ENCODE data around the gene FILIP1L.

Gene FILIP1L

GRCh38 chr3:99885851-99886250 lies 228.4 kb downstream of the FILIP1L start:
- no peak for DNase-seq (ENCODE audit: low read depth)

DNA sequence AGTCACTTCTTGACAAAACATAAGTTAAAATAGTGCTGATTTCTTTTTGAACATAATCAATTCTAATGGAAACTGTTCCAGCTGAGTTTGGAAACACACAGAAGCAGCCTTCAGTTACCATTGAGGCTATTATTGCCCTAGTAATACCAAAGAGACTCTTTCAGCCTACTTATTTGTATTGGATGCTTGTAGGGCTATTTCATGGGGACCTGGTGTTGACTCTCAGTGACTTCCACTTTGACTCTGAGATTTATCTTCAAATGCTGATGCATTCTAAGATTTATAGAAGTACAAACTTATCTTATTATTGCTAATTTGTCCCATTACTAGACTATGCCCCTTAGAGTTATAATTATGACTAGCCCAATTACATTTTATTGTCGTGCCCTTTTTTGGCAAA lies 229.2 kb downstream of the FILIP1L start:
- no peak for DNase-seq (ENCODE audit: low read depth)

DNA sequence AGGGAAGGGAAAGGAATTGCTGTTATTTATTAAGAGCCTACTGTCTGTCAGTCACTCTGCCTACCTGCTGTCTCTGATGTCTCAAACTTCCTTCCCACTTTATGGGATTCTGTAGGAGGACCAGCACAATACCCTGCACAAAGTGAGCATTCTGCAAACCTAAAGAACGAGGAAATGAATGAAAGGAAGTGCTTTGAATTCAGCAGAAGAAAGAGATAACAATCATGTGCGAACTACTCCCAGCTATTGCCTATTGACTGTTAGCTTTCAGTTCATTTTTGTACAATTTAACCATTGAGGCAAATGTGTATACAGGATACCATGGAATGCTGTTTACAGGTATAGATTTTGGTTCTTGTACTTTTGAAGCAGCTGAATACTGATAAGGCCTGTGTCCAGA lies 229.8 kb downstream of the FILIP1L start:
- DNase-seq (ENCODE audit: low read depth): no peak

DNA sequence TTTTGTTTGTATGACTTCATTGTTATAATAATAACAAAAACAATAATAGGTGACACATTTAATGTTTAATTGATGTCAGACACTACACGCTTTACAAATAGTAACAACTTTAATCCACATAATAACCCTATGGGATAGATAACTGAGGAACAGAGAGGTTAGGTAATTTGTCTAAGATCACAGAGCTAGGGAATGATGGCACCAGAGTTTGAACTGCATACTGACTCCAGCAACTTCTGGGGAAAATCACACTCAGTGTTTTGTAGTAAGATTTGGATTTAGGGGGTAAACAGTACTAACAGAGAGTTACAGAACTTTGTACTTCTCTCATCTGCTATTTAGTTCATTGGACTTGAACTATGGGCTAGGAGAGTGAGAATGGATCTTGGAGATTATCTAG lies 230.6 kb downstream of the FILIP1L start:
- DNase-seq (ENCODE audit: low read depth): no peak

GRCh38 chr3:99883138-99883461 lies 231.2 kb downstream of the FILIP1L start:
- no peak for DNase-seq (ENCODE audit: low read depth)

DNA sequence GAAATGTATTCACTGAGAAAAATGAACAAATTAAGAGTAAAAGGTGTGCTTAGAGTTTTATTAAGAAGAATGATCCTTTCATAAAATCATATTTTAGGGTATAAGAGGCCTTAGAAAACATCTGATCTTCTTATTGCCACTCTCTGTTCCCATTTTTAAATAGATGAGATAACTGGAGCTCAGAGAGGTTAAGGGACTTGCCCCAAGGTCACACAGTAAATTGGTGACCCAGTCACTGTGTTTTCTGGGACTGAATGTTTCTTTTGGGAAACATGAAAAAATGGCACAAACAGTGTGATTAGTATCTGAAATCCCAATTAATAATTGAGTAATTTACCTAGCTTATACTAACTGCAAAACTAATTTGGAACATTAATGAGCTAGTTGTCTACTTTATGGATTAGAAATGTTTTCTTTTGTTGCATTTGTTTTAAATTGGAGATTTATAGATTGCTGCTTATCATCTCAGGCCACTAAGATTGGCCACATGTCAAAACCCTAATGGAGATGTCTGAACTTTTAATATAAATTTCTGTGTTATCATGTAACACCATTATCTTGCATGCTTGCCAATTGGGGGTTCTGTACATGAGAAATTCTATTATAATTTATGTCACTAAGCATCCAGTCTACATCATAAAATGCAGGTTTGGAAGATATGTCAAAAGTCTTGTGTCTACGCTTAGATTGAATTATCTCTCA lies 231.7 kb downstream of the FILIP1L start:
- DNase-seq (ENCODE audit: low read depth): no peak

DNA sequence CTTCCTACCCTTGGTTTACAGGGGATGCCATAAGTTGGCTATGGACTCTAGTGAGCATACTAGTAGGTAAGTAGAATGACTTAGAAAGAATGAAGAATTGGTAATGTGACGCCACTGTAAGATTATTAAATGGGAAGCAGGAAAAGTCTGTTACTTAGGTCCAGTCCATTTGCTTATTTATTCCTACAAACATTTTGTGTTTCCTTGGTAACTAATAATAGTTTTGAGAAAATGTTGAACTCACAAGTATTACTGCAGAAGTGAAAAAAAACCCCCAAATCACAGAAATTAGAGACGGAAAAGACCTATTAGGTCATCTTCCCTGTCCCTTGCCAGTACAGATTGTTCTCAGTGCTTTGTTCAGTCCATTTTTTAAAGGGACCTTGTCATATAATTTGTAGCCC lies 233.2 kb downstream of the FILIP1L start:
- no peak for DNase-seq (ENCODE audit: low read depth)

- no peak for DNase-seq (ENCODE audit: low read depth)
Observed at GRCh38 chr3:99879275-99879674, 235.0 kb downstream of the FILIP1L start.

GRCh38 chr3:99878005-99878404 lies 236.3 kb downstream of the FILIP1L start:
- no peak for DNase-seq (ENCODE audit: low read depth)

DNA sequence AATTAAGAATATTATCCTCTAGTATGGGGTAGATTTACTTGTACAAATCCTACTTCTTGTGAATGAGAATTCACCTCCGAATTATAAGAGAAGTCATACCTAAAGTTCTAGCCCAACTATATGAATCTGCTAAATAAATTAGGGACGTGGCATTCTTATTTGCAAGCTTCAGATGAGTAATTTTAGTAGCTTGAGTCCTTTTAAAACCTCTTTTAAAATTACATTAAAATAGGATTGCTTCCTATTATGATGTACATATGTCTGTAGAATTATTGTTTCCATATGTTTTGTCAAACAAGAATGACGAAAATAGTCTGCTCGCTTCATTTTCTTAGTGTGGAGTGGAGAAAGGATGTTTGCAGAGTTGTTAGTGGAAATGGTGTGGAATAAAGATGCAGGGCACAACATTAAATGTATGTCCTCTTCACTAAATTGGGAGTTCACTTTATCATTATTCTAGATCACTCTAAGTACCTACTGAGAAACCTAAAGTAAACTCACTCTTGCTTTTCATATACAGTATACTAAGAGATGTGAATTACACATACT lies 237.2 kb downstream of the FILIP1L start:
- DNase-seq (ENCODE audit: low read depth): no peak

- DNase-seq (ENCODE audit: low read depth): no peak
Observed at GRCh38 chr3:99875929-99876841, 238.1 kb downstream of the FILIP1L start.

- DNase-seq (ENCODE audit: low read depth): no peak
Observed at GRCh38 chr3:99875581-99875928, 238.7 kb downstream of the FILIP1L start.

DNA sequence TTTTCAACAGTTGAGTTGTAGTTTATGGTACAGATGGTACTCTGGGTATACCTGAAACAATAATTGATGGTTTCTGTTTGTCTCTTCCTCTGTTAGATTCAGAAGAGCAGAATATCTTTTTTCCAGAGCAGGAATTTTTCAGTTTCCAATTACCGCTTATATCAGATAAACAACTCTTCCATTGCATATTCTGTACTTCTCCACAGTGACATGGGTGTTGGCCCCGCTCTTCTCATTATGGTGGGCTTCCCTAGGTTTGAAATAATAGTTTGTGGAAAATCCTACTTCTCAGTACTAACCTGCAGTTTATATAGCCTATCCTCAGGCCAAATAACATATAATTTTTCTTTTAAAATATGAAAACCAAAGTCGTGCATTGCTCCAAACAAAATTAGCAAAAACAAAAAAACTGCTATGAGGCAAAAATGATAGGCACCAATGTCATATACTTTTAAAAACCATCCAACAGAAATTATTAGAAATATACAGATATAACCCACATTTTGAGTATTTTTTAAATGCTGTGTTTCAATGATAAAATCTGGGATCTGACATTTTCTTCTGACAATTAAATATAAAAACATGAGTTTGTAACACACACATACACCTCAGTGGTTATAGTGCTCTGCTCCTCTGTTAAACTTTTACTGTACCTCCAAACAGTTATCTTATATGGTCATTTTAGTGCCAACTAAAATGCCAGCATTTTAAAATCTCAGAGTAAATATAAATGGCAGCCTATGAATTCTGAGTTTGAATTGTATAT lies 239.9 kb downstream of the FILIP1L start:
- no peak for DNase-seq (ENCODE audit: low read depth)

GRCh38 chr3:99873269-99874102 lies 240.8 kb downstream of the FILIP1L start:
- DNase-seq (ENCODE audit: low read depth): no peak

DNA sequence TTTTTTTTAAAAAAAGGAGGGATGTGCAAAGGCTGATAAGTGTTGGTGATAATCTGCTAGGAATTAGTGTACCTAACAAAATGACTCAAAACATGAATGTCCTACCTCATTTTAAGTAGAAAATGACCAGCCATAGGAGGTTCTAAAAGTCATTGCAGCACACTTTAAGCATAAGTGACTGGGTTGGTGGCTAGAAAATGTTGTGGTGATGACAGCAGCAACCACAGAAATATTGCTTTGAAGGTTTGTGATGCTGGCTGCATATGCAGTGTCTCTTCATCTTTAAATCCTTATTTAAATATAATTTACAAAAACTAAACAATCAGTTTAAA lies 241.4 kb downstream of the FILIP1L start:
- DNase-seq (ENCODE audit: low read depth): no peak

GRCh38 chr3:99871231-99872045 lies 242.9 kb downstream of the FILIP1L start:
- DNase-seq (ENCODE audit: low read depth): no peak

- no peak for DNase-seq (ENCODE audit: low read depth)
Observed at GRCh38 chr3:99870712-99871111, 243.6 kb downstream of the FILIP1L start.

- DNase-seq (ENCODE audit: low read depth): no peak
Observed at GRCh38 chr3:99869621-99870020, 244.7 kb downstream of the FILIP1L start.

GRCh38 chr3:99868311-99868646 lies 246.0 kb downstream of the FILIP1L start:
- no peak for DNase-seq (ENCODE audit: low read depth)

DNA sequence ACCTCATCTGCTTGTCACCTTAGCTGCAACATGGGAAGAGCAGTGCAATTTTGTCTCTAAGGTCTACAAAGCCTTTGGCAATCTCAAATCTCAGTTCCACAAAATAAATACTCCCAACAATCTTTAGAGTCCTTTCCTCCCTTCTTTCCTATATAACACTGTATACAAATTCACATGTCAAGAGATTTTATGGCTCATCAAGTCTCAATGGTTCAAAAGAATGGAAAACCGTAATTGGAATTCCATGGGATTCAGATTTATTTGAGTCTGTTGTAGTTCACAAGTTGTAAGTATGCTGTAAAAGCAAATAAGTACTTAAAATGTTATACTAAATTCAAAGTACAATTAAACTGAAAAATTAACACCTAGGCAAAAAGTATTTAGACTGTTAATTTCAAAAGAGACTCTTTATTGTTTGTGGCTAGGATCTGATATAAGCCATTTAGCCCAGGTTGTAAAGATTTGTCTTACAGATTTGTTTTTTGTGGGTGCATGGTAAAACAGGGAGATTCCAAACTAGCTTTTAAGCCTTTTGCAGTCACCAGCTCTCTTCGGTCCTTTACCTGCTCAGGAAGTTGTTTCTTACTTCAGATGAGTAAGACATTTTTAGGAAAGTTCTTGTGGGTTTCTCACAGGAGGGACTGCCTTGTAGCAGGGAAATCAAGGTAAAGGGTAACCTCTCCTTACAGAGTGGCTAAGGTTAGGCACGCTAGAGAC lies 246.5 kb downstream of the FILIP1L start:
- DNase-seq (ENCODE audit: low read depth): no peak
